Psoas muscle (tissue), 8 donors: Measurements from ENCODE around the gene TNIK. TPM values are rescaled to one million over a fixed set of nuclear protein-coding genes. Genes with fewer than 3 reads are reported as not detected.

Source experiments
- ATAC-seq, 4 donors: fragments of 200-7000 bp; cut with Tn5 transposase; one replicate each; pipeline ENCODE4 v1.9.1; 2020; ENCODE audit warnings: moderate library complexity in 3 of 4, mild to moderate bottlenecking in 2 of 4
- DNase-seq, 2 donors: peaks; one replicate each; pipeline ENCODE4 v3.0.0-alpha.2; 2020
- H3K27ac ChIP-seq: fragments of 200-600 bp; one replicate; pipeline ENCODE4 v1.8.0; 2022
- H3K27me3 ChIP-seq, 3 donors: fragments of 200-600 bp in 1 of 3; one replicate each; pipeline versions ENCODE4 v1.6.1 to v1.8.0; 2013 to 2022; ENCODE audit warnings: low read length in 2 of 3, mild to moderate bottlenecking in 2 of 3, moderate library complexity in 1 of 3; ENCODE audit not compliant: insufficient read depth in 3 of 3
- H3K36me3 ChIP-seq, 2 donors: fragments of 200-600 bp in 1 of 2; one replicate each; pipeline versions ENCODE4 v1.6.1 to v1.8.0; 2013 to 2022; ENCODE audit warnings: low read depth in 1 of 2, mild to moderate bottlenecking in 1 of 2, moderate library complexity in 1 of 2; ENCODE audit not compliant: insufficient read depth in 1 of 2
- H3K4me1 ChIP-seq: fragments of 200-600 bp; one replicate; pipeline ENCODE4 v1.8.0; 2022
- H3K4me3 ChIP-seq: fragments of 200-600 bp; one replicate; pipeline ENCODE4 v1.8.0; 2022; ENCODE audit warnings: mild to moderate bottlenecking
- H3K9me3 ChIP-seq: fragments of 200-600 bp; one replicate; pipeline ENCODE4 v1.8.0; 2022
- CTCF ChIP-seq: fragments of 200-600 bp; IDR thresholded peaks from one replicate; pipeline ENCODE4 v1.8.0; 2022; ENCODE audit warnings: antibody characterized with exemption
- WGBS, 3 donors: extraction: QIAGEN DNeasy Blood & Tissue Kit; methylation state at CpG; one replicate each; pipeline versions ENCODE4 v1.1.6 to v1.1.7; 2013; 5-methylcytosine and 5-hydroxymethylcytosine counted together
- intact Hi-C, 2 donors: fragments of 100-400 bp; cut with DNase I; formaldehyde crosslinking; loops; one replicate each; pipeline versions ENCODE4 v1.11.0 to v1.14.2; 2022
- polyA plus RNA-seq, 3 donors: library from polyadenylated mRNA; stranded (reverse); fragments of 200-250 nt; gene quantifications; one replicate each; pipeline ENCODE4 v1.2.3, GENCODE V29; 2013
- total RNA-seq, 4 donors: library from RNA; stranded (reverse); fragmentation: NEBNext Ultra II Directional in 2 of 4; extraction: Animal tissue kit (Norgen Biotek cat#: 25700) in 2 of 4; gene quantifications; one replicate each; pipeline versions ENCODE4 v1.2.1 to v1.2.4, GENCODE V29; 2021 to 2023
- donor health status: healthy with polysubstance abuse.
- donor health status: DM: no; HTN: no; CAD: no; lungs with moderate emphysema.
- donor health status: Bipolar disorder and iron deficiency.
- donor health status: healthy.
- donor health status: DM: yes; HTN: yes; CAD: no.
- donor health status: DM: no; HTN: no; CAD: no.
- donor health status: DM: no; HTN: no; CAD: no.
- donor health status: DM: yes; HTN: yes; CAD: no.

TNIK gene
- total and polyA plus RNA-seq, 7 donors, result 9.9 to 32.4 (median 12.5) TPM

DNA sequence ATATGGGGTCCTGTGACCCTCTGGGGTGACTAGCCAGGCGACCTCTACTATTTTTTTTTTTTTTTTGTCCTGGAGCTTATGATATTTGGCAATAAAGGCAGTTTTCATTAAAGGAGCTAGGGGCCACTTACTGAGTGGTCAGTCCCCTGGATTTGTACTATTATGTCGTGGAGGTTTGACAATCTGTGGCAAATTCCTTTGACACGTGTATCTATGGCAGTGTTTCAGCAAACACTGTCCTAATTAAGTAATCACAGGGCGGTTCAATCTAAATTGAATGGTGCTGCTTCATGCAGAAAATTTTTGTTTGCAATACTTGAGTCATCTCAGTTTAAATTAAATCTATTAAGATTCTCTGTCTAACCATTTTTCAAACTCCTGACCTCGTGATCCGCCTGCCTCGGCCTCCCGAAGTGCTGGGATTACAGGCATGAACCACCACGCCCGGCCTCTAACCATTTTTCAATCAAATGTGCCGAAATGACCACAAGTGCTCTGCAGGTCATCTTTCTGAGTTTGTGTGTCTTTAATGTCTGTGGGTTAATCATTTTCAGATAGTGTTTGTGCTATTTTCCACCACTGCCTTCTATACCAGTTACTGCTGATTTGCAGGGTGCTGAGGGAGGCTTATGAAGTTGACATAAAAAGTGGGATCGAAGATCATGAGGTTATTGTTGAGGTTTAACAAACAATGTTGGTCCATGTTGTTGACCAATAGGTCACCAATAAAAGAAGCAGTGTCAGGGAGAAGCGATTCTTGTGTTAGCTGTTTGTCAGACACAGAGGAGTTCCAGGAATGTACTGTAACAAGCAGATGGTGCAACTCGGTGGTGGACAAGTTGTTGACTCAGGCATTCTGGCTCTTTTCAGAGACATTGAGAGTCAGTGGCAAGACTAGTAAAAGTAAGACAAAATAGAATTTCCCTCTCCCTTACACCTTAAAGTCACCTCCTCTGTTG is 415.1 kb downstream of the TNIK start:
- intact Hi-C loops, result no loop called here
- no peak for TF ChIP-seq CTCF
- Histone ChIP-seq H3K27me3 (no peaks in the 10 kb centered on the region), H3K4me1 (no peaks in the 10 kb centered on the region), H3K9me3 (no peaks in the 10 kb centered on the region), H3K4me3 (no peak overlapping the region), H3K27ac (no peak overlapping the region), H3K36me3 (no peaks in the 10 kb centered on the region)
- ATAC-seq (peak in 2 of 4 donors; percentile 61 to 64), DNase-seq (no peak)
- WGBS, 3 donors, result 85 to 88% (median 86%) methylated on average over 14 of the region's 14 CpGs

- Histone ChIP-seq H3K36me3 (no peaks in the 10 kb centered on the region), H3K27me3 (no peaks in the 10 kb centered on the region), H3K9me3 (no peaks in the 10 kb centered on the region), H3K4me1 (no peaks in the 10 kb centered on the region), H3K27ac (no peak overlapping the region), H3K4me3 (no peak overlapping the region)
- no peak for ATAC-seq
- intact Hi-C loops, result no loop called here
- 42 to 78% (median 48%) methylated on average over 1 of the region's 1 CpG for WGBS, 3 donors
- DNase-seq, result no peak
- no peak for TF ChIP-seq CTCF
Measured at GRCh38 chr3:171044384-171044783, 415.8 kb downstream of the TNIK start.

DNA sequence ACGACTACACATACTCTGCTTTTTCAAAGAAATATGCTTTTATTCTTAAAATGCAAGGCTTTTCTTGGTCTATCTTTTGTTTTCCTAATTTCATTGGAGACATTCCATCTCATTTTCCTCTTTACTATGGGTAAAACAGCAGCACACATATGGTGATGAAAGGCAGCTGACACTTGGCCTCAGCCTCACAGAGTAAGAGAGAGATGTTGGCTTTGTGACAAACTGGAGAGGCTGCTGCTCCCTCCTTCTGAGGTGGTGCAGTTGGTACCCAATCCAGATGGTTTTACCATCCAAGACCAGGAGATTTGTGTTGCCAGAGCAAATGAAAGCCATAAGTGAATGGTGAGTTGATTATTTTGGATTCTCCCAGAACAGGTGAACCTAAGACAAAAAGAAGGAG is 420.5 kb downstream of the TNIK start:
- TF ChIP-seq CTCF, result no peak
- no peak for ATAC-seq
- peaks cover 5% of the 10 kb centered on the region for H3K4me1 ChIP-seq
- no peaks in the 10 kb centered on the region for H3K27me3 ChIP-seq
- DNase-seq, result no peak
- no peaks in the 10 kb centered on the region for H3K9me3 ChIP-seq
- 51 to 68% (median 62%) methylated on average over 1 of the region's 1 CpG for WGBS, 3 donors
- intact Hi-C loops, result no loop called here
- no peak overlapping the region for H3K27ac ChIP-seq
- no peak overlapping the region for H3K4me3 ChIP-seq
- H3K36me3 ChIP-seq, result no peaks in the 10 kb centered on the region

- Histone ChIP-seq H3K4me1 (peaks cover 5% of the 10 kb centered on the region), H3K27ac (no peak overlapping the region), H3K27me3 (no peaks in the 10 kb centered on the region), H3K4me3 (no peak overlapping the region), H3K36me3 (no peaks in the 10 kb centered on the region), H3K9me3 (no peaks in the 10 kb centered on the region)
- WGBS, 3 donors, result 2 to 10% (median 6%) methylated on average over 1 of the region's 1 CpG
- no peak for TF ChIP-seq CTCF
- DNase-seq (no peak), ATAC-seq (no peak)
- intact Hi-C loops, result no loop called here
Measured at GRCh38 chr3:171038342-171038741, 421.9 kb downstream of the TNIK start.
